ENCODE results near the gene TSPAN8. TPM values are rescaled to one million over a fixed set of nuclear protein-coding genes. Genes with fewer than 3 reads are reported as not detected.

The TSPAN8 gene
- total RNA-seq, 1 donor, result 0.43 TPM

- no peak overlapping the region for H3K4me3 ChIP-seq (ENCODE audit: low read depth, low read length)
- TF ChIP-seq CTCF (IDR thresholded peaks at IDR 0.05; ENCODE audit: insufficient read depth, low read depth, low read length), result no peak
- no peak for DNase-seq (ENCODE audit: low read depth)
These were observed 14.8 kb downstream of the TSPAN8 start for GRCh38 chr12:71142956-71143355.

GRCh38 chr12:71142016-71142415, 15.8 kb downstream of the TSPAN8 start:
- TF ChIP-seq CTCF (IDR thresholded peaks at IDR 0.05; ENCODE audit: insufficient read depth, low read depth, low read length), result no peak
- no peak overlapping the region for H3K4me3 ChIP-seq (ENCODE audit: low read depth, low read length)
- DNase-seq (ENCODE audit: low read depth), result no peak

DNA sequence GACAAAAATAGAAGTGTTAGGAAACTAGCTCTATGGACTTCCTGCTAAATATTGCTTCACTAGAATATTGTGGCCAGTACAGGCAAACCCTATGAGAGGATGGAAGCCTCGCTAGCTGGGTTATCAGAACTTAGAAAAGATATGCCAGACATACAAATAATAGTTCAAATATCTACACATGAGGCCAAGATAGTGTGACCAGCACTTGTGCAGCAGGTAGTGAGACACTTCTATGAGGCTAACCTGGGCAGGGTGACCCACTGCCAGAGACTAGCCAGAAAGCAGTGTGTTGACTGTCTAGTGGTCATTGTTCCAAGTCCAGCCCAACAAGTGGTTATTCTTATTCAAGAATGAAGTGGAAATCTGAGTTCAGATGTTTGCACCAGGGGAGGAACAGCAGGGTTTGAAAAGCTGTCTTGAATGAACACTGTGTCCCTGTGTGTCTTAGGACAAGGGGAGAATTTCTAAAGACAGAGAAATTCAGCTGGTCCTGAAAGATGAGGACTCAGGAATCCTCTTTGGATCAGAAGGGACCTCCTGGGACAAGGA, 16.3 kb downstream of the TSPAN8 start:
- DNase-seq (ENCODE audit: low read depth), result peak; percentile 2
- no peak overlapping the region for H3K4me3 ChIP-seq (ENCODE audit: low read depth, low read length)
- no peak for TF ChIP-seq CTCF (IDR thresholded peaks at IDR 0.05; ENCODE audit: insufficient read depth, low read depth, low read length)

DNA sequence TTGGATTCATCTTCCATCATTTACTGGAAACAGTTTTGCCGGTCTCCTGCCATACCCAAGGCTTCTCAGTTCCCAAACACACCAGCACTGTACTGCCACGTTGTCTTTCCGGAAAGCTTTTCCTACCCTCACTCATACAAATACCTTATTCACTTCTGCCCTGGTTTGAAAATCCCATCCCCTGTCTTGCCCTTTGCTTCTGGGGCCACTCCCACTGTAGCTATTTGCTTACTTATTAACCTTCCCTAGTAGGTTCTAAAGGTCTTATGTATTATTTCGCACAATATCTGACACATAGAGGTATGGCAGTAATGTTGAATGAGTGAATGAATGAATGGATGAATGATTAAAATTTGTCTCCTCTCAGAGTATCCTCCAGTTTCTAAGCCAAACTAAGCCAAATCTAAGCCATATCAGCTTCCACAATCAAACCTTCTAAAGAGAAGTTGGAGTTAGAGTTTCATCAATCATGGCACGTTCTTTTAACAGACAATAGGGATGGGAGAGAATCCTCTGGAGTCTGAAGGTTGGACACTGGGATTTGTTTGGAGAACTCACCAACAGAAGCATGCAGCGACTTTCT, 18.6 kb downstream of the TSPAN8 start:
- TF ChIP-seq CTCF (IDR thresholded peaks at IDR 0.05; ENCODE audit: insufficient read depth, low read depth, low read length), result no peak
- DNase-seq (ENCODE audit: low read depth), result no peak
- no peak overlapping the region for H3K4me3 ChIP-seq (ENCODE audit: low read depth, low read length)

GRCh38 chr12:71138011-71138410, 19.8 kb downstream of the TSPAN8 start:
- TF ChIP-seq CTCF (IDR thresholded peaks at IDR 0.05; ENCODE audit: insufficient read depth, low read depth, low read length), result no peak
- H3K4me3 ChIP-seq (ENCODE audit: low read depth, low read length), result no peak overlapping the region
- DNase-seq (ENCODE audit: low read depth), result no peak

- H3K4me3 ChIP-seq (ENCODE audit: low read depth, low read length), result no peak overlapping the region
- TF ChIP-seq CTCF (IDR thresholded peaks at IDR 0.05; ENCODE audit: insufficient read depth, low read depth, low read length), result no peak
- DNase-seq (ENCODE audit: low read depth), result no peak
These were observed 22.0 kb downstream of the TSPAN8 start for GRCh38 chr12:71135812-71136176.

Measured in fibroblast of villous mesenchyme (primary cell).